ENCODE measurements around the gene RSPO4.

RSPO4 gene

GRCh38 chr20:967796-968742 is 34.0 kb downstream of the RSPO4 start:
- peak; percentile 20 for DNase-seq

- DNase-seq: no peak
These were observed 36.2 kb downstream of the RSPO4 start for GRCh38 chr20:965956-966355.

GRCh38 chr20:963795-964194 is 38.3 kb downstream of the RSPO4 start:
- no peak for DNase-seq

GRCh38 chr20:962683-963082 is 39.4 kb downstream of the RSPO4 start:
- DNase-seq: no peak

- DNase-seq: no peak
These were observed 39.9 kb downstream of the RSPO4 start for GRCh38 chr20:962223-962622.

- DNase-seq: no peak
These were observed 40.3 kb downstream of the RSPO4 start for GRCh38 chr20:961768-962167.

GRCh38 chr20:959996-960615 is 42.0 kb downstream of the RSPO4 start:
- no peak for DNase-seq

GRCh38 chr20:958936-959815 is 42.9 kb downstream of the RSPO4 start:
- DNase-seq: no peak

GRCh38 chr20:957544-957943 is 44.6 kb downstream of the RSPO4 start:
- no peak for DNase-seq

- peak; percentile 40 for DNase-seq
These were observed 45.7 kb downstream of the RSPO4 start for GRCh38 chr20:956330-956951.

- no peak for DNase-seq
These were observed 46.5 kb downstream of the RSPO4 start for GRCh38 chr20:955656-956055.

- DNase-seq: no peak
These were observed 47.0 kb downstream of the RSPO4 start for GRCh38 chr20:955111-955510.

- peak; percentile 2 for DNase-seq
These were observed 48.4 kb downstream of the RSPO4 start for GRCh38 chr20:953742-954141.

- DNase-seq: no peak
These were observed 49.8 kb downstream of the RSPO4 start for GRCh38 chr20:952196-952795.

GRCh38 chr20:951384-952169 is 50.5 kb downstream of the RSPO4 start:
- no peak for DNase-seq

GRCh38 chr20:949717-950116 is 52.4 kb downstream of the RSPO4 start:
- no peak for DNase-seq

- no peak for DNase-seq
These were observed 55.3 kb downstream of the RSPO4 start for GRCh38 chr20:946826-947225.

- DNase-seq: no peak
These were observed 56.3 kb downstream of the RSPO4 start for GRCh38 chr20:945841-946240.

GRCh38 chr20:944774-945410 is 57.2 kb downstream of the RSPO4 start:
- no peak for DNase-seq

GRCh38 chr20:944148-944547 is 58.0 kb downstream of the RSPO4 start:
- no peak for DNase-seq

GRCh38 chr20:942611-943010 is 59.5 kb downstream of the RSPO4 start:
- DNase-seq: no peak

Data from fibroblast of skin of right quadriceps (primary cell).